T-helper 17 cell (primary cell): ENCODE data around the gene GZMM. TPM values are rescaled to one million over a fixed set of nuclear protein-coding genes. Genes with fewer than 3 reads are reported as not detected.
A peak's percentile ranks its signal among the peaks of the same experiment; 100 is the strongest.

Experiments used
- ATAC-seq: fragments of 150-1000 bp; cut with Tn5 transposase; 2 replicates; pipeline ENCODE4 v1.10.0; 2021; ENCODE audit warnings: mild to moderate bottlenecking, moderate library complexity
- DNase-seq, 3 donors: peaks; one replicate each; pipeline versions ENCODE4 v3.0.0 to v3.0.0-alpha.2; 2020 to 2021
- H3K9me3 ChIP-seq: one replicate; pipeline ENCODE4 v1.7.0; 2013; ENCODE audit warnings: low read length, mild to moderate bottlenecking; ENCODE audit not compliant: control insufficient read depth, poor library complexity, severe bottlenecking
- H3K27ac Mint-ChIP-seq: one replicate; pipeline ENCODE4 v1.8.0; 2022; ENCODE audit warnings: mild to moderate bottlenecking, moderate library complexity, mixed read lengths
- H3K27me3 Mint-ChIP-seq: one replicate; pipeline ENCODE4 v1.8.0; 2022; ENCODE audit warnings: mixed read lengths
- H3K36me3 Mint-ChIP-seq: one replicate; pipeline ENCODE4 v1.8.0; 2022; ENCODE audit warnings: low read depth, mixed read lengths
- H3K4me1 Mint-ChIP-seq: one replicate; pipeline ENCODE4 v1.8.0; 2022; ENCODE audit warnings: mild to moderate bottlenecking, mixed read lengths
- H3K4me3 Mint-ChIP-seq: one replicate; pipeline ENCODE4 v1.8.0; 2022; ENCODE audit warnings: mild to moderate bottlenecking, moderate library complexity, mixed read lengths
- total RNA-seq, 4 donors: library from RNA in 2 of 4; stranded (reverse) in 2 of 4; gene quantifications; one replicate each; pipeline ENCODE4 v1.2.3 and lab custom pipeline; 2022 to 2026

Gene GZMM
- total RNA-seq, 2 donors from 2014 or later = 43.8 to 45.6 TPM

- Mint-ChIP-seq H3K4me3 (peak overlapping the region; percentile 28), H3K36me3 (no peaks in the 10 kb centered on the region), H3K4me1 (peaks cover 12% of the 10 kb centered on the region), H3K27ac (no peak overlapping the region), H3K27me3 (no peaks in the 10 kb centered on the region)
- ATAC-seq = peak; percentile 94
- peak; percentile 35 to 54 (median 43) for DNase-seq
- no peaks in the 10 kb centered on the region for H3K9me3 ChIP-seq
Measured at GRCh38 chr19:518598-519231, 25.1 kb upstream of the GZMM start.

GRCh38 chr19:519449-519865 is 24.4 kb upstream of the GZMM start:
- Mint-ChIP-seq H3K4me3 (no peak overlapping the region), H3K4me1 (peaks cover 6% of the 10 kb centered on the region), H3K36me3 (no peaks in the 10 kb centered on the region), H3K27ac (peak overlapping the region; percentile 49), H3K27me3 (no peaks in the 10 kb centered on the region)
- ATAC-seq = no peak
- no peaks in the 10 kb centered on the region for H3K9me3 ChIP-seq
- no peak for DNase-seq

DNA sequence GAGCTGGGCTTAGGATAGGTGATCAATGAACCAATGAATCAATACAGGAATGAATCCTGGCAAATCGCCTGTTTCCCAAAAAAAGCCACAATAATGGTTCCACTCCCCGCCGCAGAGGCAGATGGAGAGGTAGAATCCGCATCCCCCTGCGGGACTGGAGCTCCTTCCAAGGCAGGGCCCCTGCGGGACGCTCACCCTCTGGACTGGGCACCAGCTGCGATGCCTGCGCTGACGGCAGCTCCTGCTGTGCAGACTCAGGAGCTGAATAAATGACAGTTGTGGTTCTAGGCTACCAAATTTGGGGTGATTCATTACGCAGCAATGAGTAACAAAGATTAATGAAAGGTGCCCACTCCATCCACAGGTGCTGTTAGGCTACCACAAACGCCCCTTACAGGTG is 21.1 kb upstream of the GZMM start:
- H3K9me3 ChIP-seq = no peaks in the 10 kb centered on the region
- Mint-ChIP-seq H3K36me3 (no peaks in the 10 kb centered on the region), H3K4me3 (no peak overlapping the region), H3K27me3 (no peaks in the 10 kb centered on the region), H3K4me1 (no peaks in the 10 kb centered on the region), H3K27ac (no peak overlapping the region)
- ATAC-seq = no peak
- DNase-seq = no peak

GRCh38 chr19:524062-524674 is 19.7 kb upstream of the GZMM start:
- no peaks in the 10 kb centered on the region for H3K9me3 ChIP-seq
- ATAC-seq = no peak
- H3K4me3 Mint-ChIP-seq = no peak overlapping the region

DNA sequence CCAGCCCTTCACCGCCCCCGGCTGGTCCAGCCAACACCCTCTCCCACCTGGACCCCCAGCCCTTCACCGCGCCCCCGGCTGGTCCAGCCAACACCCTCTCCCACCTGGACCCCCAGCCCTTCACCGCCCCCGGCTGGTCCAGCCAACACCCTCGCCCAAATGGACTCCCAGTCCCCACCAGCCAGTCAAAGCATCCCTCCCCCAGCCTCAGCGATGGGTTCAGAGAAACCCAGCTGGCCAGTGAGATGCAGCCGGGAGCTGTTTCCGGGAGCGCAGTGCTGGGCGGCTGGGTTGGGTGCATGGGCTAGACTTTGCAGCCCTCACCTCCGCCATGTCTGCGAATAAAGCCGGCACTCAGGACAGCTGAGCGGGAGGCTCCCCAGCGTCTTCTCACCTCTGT is 18.8 kb upstream of the GZMM start:
- Mint-ChIP-seq H3K27ac (no peak overlapping the region), H3K36me3 (no peaks in the 10 kb centered on the region), H3K4me1 (peaks cover under 1% of the 10 kb centered on the region), H3K4me3 (no peak overlapping the region), H3K27me3 (no peaks in the 10 kb centered on the region)
- no peaks in the 10 kb centered on the region for H3K9me3 ChIP-seq
- no peak for DNase-seq
- ATAC-seq = no peak

More at GRCh38 chr19:524062-524674, 19.7 kb upstream of the GZMM start:
- DNase-seq = no peak
- H3K36me3 Mint-ChIP-seq = no peaks in the 10 kb centered on the region
- no peak overlapping the region for H3K27ac Mint-ChIP-seq
- H3K27me3 Mint-ChIP-seq = no peaks in the 10 kb centered on the region
- H3K4me1 Mint-ChIP-seq = no peaks in the 10 kb centered on the region

DNA sequence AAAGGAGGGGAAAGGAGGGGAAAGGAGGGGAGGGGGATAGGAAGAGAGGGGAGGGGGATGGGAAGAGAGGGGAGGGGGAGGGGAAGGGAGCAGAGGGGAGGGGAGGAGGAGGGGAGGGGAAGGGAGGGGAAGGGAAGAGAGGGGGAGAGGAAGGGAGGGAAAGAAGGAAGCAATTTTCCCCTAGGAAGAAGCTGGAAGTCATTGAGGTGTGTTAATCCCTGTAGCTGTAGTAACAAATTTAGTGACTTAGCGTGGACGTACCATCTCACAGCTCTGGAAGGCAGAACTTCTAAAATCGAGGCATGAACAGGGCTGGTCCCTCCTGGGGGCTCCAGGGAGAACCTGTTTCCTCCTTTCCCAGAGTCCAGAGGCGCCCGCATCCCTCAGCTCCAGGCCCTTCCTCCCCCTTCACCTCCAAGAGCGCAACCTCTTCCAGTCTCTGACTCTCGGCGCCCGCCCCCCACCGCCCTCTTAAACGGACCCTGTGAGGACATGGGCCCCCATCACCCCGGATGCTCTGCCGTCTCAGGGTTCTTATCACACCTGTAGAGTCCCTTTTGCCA is 17.9 kb upstream of the GZMM start:
- Mint-ChIP-seq H3K27ac (peak overlapping the region; percentile 14), H3K4me3 (no peak overlapping the region), H3K4me1 (peaks cover 3% of the 10 kb centered on the region), H3K36me3 (no peaks in the 10 kb centered on the region), H3K27me3 (no peaks in the 10 kb centered on the region)
- no peak for ATAC-seq
- no peak for DNase-seq
- no peaks in the 10 kb centered on the region for H3K9me3 ChIP-seq

GRCh38 chr19:530134-531008 is 13.5 kb upstream of the GZMM start:
- Mint-ChIP-seq H3K36me3 (no peaks in the 10 kb centered on the region), H3K4me3 (peak overlapping the region; percentile 86), H3K4me1 (peaks cover 14% of the 10 kb centered on the region), H3K27ac (no peak overlapping the region), H3K27me3 (no peaks in the 10 kb centered on the region)
- no peak for DNase-seq
- ATAC-seq = no peak
- no peaks in the 10 kb centered on the region for H3K9me3 ChIP-seq

DNA sequence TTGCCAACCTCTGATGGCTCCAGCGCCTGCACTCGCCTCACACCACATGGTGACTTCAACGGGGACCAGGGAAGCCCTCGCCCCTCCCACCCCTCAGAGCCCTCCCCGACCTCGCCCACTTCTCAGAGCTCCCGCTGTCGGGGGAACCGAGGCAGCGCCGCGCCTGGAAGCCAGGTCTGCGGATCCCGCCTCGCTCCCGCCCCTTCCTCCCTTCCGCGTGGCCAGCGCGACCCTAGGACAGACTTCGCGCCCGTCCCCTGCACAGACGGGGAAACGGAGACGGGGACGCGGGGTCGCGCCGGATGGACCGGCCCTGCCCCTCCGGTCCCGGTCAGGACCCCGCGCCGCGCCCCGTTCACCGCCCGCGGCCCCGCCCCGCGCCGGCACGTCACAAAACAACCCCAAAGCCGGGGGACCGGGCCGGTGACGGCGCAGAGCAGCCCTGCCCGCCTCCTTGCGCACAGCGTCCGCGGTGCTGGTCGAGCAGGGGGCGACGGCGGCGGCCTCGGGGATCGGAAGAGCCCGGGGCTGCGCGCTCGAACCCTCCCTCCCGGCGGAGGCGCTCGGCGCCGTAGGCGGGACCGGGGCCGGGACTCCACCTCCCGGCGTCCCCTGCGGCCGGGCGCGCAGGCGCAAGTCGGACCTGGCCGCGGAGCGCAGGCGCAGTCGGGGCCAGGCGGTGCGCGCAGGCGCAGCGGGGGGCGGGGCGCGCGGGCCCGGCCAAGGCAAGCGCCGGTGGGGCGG is 12.7 kb upstream of the GZMM start:
- peak; percentile 91 to 97 (median 93) for DNase-seq
- Mint-ChIP-seq H3K36me3 (no peaks in the 10 kb centered on the region), H3K27ac (no peak overlapping the region), H3K27me3 (no peaks in the 10 kb centered on the region), H3K4me3 (peak overlapping the region; percentile 86), H3K4me1 (peaks cover 14% of the 10 kb centered on the region)
- peak; percentile 83 for ATAC-seq
- H3K9me3 ChIP-seq = no peaks in the 10 kb centered on the region

DNA sequence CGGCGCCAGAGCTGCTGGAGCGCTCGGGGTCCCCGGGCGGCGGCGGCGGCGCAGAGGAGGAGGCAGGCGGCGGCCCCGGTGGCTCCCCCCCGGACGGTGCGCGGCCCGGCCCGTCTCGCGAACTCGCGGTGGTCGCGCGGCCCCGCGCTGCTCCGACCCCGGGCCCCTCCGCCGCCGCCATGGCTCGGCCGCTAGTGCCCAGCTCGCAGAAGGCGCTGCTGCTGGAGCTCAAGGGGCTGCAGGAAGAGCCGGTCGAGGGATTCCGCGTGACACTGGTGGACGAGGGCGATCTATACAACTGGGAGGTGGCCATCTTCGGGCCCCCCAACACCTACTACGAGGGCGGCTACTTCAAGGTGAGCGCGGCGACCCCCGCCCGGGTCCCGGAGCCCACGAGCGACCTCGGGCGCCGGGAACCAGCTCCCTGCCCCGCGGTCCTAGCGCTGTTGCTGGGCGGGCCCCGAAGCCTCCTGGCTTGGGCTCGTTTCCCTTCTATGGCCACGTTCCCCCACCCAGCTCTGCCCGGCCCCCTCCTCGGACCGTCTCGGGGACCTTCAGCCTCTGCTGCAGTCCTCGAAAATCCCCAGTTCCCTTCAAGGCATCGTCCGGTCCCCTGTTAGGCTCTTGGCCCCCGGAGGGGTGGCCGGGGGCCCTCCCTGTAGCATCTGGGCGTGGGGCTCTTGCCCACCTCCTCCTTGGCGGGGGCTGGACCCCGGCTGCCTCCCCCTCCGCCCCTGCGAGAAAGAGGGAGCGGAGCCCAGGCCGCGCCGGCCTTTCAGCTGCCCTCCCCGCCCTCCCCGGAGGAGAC is 11.9 kb upstream of the GZMM start, which contains the start of gene CDC34:
CDC34 (plus strand) TSS at position 8 of the 808 bp plus-strand sequence; CDS start at position 180, 172 bp downstream.
- Mint-ChIP-seq H3K4me1 (peaks cover 14% of the 10 kb centered on the region), H3K4me3 (peak within 1 kb of the TSS; percentile 91), H3K36me3 (no peaks in the 10 kb centered on the region), H3K27me3 (no peaks in the 10 kb centered on the region), H3K27ac (peak within 1 kb of the TSS; percentile 83)
- DNase-seq = no peak
- H3K9me3 ChIP-seq = no peaks in the 10 kb centered on the region
- peak; percentile 32 for ATAC-seq

DNA sequence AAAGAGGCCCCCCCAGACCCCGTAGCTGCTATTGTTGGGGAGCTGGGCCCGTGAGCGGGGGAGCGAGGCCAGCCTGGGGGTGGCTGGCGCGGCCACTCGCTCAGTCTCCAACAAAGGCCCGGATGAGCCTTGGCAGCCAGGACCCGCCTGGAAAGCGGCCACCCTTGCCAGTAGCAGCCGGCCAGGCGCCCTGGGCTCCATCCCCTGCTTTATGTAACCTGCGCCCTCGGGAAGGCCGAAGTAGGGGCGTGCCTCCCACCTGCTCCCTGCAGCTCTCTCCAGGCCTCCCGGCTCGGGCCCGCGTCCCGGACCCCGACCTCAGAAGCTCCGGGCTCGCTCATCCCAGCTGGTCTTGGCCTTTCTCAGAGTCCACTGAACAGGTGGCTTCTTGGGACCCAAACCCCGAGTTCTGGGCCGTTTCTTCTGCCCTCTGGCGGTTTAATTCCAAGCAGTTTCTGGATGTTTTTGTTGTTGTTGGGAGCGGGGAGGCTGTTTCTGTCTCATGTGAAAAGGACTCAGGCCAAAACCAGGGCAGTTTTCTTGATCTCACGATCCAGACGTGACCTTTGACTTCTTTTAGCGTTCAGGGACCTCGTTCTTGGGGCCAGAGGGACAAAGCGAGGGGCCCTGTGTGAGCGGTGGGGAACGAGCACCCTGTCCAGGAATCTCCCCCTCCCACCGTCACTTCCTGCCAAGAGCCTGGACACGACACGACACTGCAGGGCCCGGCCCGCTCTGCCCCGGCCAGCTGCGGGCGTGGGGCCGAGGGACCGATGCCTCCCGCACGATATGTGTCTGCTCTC is 11.1 kb upstream of the GZMM start:
- peak overlapping the region; percentile 91 for H3K4me3 Mint-ChIP-seq
- H3K27ac Mint-ChIP-seq = peak overlapping the region; percentile 83
- no peaks in the 10 kb centered on the region for H3K27me3 Mint-ChIP-seq
- H3K36me3 Mint-ChIP-seq = no peaks in the 10 kb centered on the region
- ATAC-seq (peak; percentile 15), DNase-seq (no peak)
- H3K4me1 Mint-ChIP-seq = peaks cover 14% of the 10 kb centered on the region
- H3K9me3 ChIP-seq = no peaks in the 10 kb centered on the region

DNA sequence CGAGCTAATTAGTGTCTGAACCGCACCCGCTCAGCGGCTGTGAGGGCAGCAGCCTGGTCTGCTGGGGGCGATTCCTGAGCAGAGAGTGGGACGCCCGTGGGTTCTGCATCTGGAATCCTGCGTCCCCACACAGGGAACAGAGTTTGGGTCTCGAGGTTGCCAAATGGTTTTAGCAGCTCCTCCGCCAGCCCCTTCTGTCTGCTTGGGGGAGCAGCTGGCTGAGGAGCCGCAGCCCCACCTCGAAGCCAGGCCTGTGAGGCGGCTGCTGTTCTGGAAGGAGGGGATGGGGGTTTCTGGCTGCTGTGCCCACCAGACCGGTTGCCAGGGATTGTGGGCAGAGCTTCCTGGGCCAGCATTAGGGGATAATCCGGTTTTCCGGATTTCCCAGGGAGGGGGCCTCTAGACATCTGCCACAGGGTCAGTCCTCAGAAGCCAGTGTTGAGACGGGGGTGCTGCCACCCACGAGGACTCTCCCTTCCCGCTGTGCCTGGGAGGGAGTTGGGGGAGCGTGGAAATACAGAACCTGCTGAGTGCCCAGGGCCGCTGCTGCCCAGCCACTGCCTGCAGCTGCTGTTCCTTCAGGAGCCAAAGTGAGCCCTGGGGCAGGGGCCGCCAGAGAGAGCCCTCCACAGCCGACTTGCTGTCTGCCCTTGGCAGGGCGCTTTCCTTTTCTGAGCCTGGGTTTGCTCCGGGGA is 10.3 kb upstream of the GZMM start:
- no peaks in the 10 kb centered on the region for H3K27me3 Mint-ChIP-seq
- ATAC-seq (no peak), DNase-seq (no peak)
- H3K4me1 Mint-ChIP-seq = peaks cover 18% of the 10 kb centered on the region
- peak overlapping the region; percentile 83 for H3K27ac Mint-ChIP-seq
- no peaks in the 10 kb centered on the region for H3K36me3 Mint-ChIP-seq
- peak overlapping the region; percentile 91 for H3K4me3 Mint-ChIP-seq
- no peaks in the 10 kb centered on the region for H3K9me3 ChIP-seq
